Measurements from ENCODE around the gene SIRPB2. TPM values are rescaled to one million over a fixed set of nuclear protein-coding genes. Genes with fewer than 3 reads are reported as not detected.

Gene SIRPB2
- total and polyA plus RNA-seq, 4 donors = 0.99 to 4.4 (median 2.2) TPM

DNA sequence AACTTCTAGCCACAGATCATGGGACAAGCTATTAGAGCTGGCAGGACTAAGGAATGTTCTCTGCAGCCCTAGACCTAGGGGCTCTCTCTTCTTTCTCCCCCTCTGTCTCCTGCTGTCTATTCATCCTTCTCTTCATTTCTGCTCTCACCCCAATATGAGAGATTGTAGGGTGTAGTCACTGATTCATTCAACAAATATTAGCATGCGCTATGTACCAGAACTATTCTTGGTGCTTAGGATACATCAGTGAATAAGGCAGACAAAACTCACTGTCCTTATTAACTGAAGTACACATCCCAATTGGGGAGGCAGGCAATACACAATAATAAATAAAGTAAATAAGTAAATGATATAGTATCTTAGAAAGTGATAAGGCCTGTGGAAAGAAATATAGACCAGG lies 14.7 kb upstream of the SIRPB2 start:
- 95% methylated on average over 1 of the region's 1 CpG for WGBS
- Histone ChIP-seq H3K27me3 (ENCODE audit: control insufficient read depth in 4 of 4, insufficient read depth in 4 of 4, low read length in 3 of 4) (peaks cover 0 to 2% (median 0%) of the 10 kb centered on the region in 4 donors), H3K9me3 (ENCODE audit: control insufficient read depth in 4 of 4, low read length in 3 of 4) (no peaks in the 10 kb centered on the region), H3K36me3 (ENCODE audit: control insufficient read depth in 4 of 4, insufficient read depth in 3 of 4, low read depth in 1 of 4, low read length in 3 of 4) (no peaks in the 10 kb centered on the region), H3K9ac (ENCODE audit: low read depth in 1 of 2, low read length in 2 of 2) (no peak overlapping the region), H3K27ac (ENCODE audit: low read depth in 1 of 2, low read length in 2 of 2) (no peak overlapping the region), H3K4me1 (ENCODE audit: control insufficient read depth in 4 of 4, insufficient read depth in 4 of 4, low read length in 3 of 4) (no peaks in the 10 kb centered on the region), H3K4me3 (ENCODE audit: low read depth in 1 of 3, low read length in 3 of 3) (no peak overlapping the region)
- TF ChIP-seq GABPA (IDR thresholded peaks at IDR 0.05 in 1 of 2, conservative IDR thresholded peaks at IDR 0.05 in 1 of 2) (no peak), SP1 (IDR thresholded peaks at IDR 0.05) (no peak), NR2F2 (IDR thresholded peaks at IDR 0.05) (no peak), FOXA1 (IDR thresholded peaks at IDR 0.05) (no peak)
- TF ChIP-seq, protein P1, sequence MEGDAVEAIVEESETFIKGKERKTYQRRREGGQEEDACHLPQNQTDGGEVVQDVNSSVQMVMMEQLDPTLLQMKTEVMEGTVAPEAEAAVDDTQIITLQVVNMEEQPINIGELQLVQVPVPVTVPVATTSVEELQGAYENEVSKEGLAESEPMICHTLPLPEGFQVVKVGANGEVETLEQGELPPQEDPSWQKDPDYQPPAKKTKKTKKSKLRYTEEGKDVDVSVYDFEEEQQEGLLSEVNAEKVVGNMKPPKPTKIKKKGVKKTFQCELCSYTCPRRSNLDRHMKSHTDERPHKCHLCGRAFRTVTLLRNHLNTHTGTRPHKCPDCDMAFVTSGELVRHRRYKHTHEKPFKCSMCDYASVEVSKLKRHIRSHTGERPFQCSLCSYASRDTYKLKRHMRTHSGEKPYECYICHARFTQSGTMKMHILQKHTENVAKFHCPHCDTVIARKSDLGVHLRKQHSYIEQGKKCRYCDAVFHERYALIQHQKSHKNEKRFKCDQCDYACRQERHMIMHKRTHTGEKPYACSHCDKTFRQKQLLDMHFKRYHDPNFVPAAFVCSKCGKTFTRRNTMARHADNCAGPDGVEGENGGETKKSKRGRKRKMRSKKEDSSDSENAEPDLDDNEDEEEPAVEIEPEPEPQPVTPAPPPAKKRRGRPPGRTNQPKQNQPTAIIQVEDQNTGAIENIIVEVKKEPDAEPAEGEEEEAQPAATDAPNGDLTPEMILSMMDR (IDR thresholded peaks at IDR 0.05; ENCODE audit: low read depth, low read length, missing input control) = no peak
- TF ChIP-seq, protein P2, sequence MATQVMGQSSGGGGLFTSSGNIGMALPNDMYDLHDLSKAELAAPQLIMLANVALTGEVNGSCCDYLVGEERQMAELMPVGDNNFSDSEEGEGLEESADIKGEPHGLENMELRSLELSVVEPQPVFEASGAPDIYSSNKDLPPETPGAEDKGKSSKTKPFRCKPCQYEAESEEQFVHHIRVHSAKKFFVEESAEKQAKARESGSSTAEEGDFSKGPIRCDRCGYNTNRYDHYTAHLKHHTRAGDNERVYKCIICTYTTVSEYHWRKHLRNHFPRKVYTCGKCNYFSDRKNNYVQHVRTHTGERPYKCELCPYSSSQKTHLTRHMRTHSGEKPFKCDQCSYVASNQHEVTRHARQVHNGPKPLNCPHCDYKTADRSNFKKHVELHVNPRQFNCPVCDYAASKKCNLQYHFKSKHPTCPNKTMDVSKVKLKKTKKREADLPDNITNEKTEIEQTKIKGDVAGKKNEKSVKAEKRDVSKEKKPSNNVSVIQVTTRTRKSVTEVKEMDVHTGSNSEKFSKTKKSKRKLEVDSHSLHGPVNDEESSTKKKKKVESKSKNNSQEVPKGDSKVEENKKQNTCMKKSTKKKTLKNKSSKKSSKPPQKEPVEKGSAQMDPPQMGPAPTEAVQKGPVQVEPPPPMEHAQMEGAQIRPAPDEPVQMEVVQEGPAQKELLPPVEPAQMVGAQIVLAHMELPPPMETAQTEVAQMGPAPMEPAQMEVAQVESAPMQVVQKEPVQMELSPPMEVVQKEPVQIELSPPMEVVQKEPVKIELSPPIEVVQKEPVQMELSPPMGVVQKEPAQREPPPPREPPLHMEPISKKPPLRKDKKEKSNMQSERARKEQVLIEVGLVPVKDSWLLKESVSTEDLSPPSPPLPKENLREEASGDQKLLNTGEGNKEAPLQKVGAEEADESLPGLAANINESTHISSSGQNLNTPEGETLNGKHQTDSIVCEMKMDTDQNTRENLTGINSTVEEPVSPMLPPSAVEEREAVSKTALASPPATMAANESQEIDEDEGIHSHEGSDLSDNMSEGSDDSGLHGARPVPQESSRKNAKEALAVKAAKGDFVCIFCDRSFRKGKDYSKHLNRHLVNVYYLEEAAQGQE (IDR thresholded peaks at IDR 0.05) = no peak
- DNase-seq (ENCODE audit: low spot score) = no peak

DNA sequence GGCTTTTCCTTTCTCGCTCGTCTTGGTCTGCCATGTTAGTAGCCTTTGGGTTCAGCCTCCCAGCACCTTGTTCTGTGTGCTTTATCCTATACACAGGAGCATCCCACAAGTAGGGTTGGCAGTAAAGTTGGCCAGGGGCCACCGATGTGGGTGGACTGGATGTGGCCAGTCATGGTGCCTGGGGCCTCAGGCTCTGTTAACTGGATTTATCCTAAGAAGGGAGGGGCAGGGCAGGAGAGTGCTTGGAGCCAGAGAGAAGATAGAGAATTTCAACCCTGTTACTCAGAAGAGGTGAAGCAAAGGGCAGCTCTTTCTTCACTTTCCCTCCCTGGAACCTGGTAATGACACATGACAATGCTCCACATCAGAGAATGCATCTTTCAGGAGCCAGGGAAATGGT lies 14.1 kb upstream of the SIRPB2 start:
- DNase-seq (ENCODE audit: low spot score) = no peak
- TF ChIP-seq, protein P3, sequence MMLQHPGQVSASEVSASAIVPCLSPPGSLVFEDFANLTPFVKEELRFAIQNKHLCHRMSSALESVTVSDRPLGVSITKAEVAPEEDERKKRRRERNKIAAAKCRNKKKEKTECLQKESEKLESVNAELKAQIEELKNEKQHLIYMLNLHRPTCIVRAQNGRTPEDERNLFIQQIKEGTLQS (IDR thresholded peaks at IDR 0.05) = no peak
- TF ChIP-seq, protein P4, sequence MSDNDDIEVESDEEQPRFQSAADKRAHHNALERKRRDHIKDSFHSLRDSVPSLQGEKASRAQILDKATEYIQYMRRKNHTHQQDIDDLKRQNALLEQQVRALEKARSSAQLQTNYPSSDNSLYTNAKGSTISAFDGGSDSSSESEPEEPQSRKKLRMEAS (IDR thresholded peaks at IDR 0.05) = no peak
- TF ChIP-seq RAD21 (IDR thresholded peaks at IDR 0.05) = no peak
- TF ChIP-seq EGR1 (IDR thresholded peaks at IDR 0.05; ENCODE audit: low read depth in 2 of 2) = no peak
- no peak for TF ChIP-seq HNF4A (conservative IDR thresholded peaks at IDR 0.05)
- no peak for TF ChIP-seq JUND (IDR thresholded peaks at IDR 0.05)
- TF ChIP-seq RXRA (IDR thresholded peaks at IDR 0.05) = no peak
- no peak for TF ChIP-seq NR2F2 (IDR thresholded peaks at IDR 0.05)
- TF ChIP-seq SP1 (IDR thresholded peaks at IDR 0.05) = no peak
- no peak for TF ChIP-seq YY1 (IDR thresholded peaks at IDR 0.05)
- TF ChIP-seq, protein P5, sequence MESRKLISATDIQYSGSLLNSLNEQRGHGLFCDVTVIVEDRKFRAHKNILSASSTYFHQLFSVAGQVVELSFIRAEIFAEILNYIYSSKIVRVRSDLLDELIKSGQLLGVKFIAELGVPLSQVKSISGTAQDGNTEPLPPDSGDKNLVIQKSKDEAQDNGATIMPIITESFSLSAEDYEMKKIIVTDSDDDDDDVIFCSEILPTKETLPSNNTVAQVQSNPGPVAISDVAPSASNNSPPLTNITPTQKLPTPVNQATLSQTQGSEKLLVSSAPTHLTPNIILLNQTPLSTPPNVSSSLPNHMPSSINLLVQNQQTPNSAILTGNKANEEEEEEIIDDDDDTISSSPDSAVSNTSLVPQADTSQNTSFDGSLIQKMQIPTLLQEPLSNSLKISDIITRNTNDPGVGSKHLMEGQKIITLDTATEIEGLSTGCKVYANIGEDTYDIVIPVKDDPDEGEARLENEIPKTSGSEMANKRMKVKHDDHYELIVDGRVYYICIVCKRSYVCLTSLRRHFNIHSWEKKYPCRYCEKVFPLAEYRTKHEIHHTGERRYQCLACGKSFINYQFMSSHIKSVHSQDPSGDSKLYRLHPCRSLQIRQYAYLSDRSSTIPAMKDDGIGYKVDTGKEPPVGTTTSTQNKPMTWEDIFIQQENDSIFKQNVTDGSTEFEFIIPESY (IDR thresholded peaks at IDR 0.05) = no peak
- no peak for TF ChIP-seq FOXA2 (IDR thresholded peaks at IDR 0.05)
- TF ChIP-seq, protein P2 (IDR thresholded peaks at IDR 0.05) = no peak
- H3K4me1 ChIP-seq (ENCODE audit: control insufficient read depth in 4 of 4, insufficient read depth in 4 of 4, low read length in 3 of 4) = no peaks in the 10 kb centered on the region
- 84% methylated on average over 3 of the region's 3 CpGs for WGBS
- H3K27me3 ChIP-seq (ENCODE audit: control insufficient read depth in 4 of 4, insufficient read depth in 4 of 4, low read length in 3 of 4) = peaks cover 0 to 2% (median 0%) of the 10 kb centered on the region in 4 donors
- H3K9me3 ChIP-seq (ENCODE audit: control insufficient read depth in 4 of 4, low read length in 3 of 4) = no peaks in the 10 kb centered on the region
- no peak overlapping the region for H3K9ac ChIP-seq (ENCODE audit: low read depth in 1 of 2, low read length in 2 of 2)
- no peaks in the 10 kb centered on the region for H3K36me3 ChIP-seq (ENCODE audit: control insufficient read depth in 4 of 4, insufficient read depth in 3 of 4, low read depth in 1 of 4, low read length in 3 of 4)
- no peak overlapping the region for H3K27ac ChIP-seq (ENCODE audit: low read depth in 1 of 2, low read length in 2 of 2)
- no peak overlapping the region for H3K4me3 ChIP-seq (ENCODE audit: low read depth in 1 of 3, low read length in 3 of 3)
